ENCODE data around the gene CAD. TPM values are rescaled to one million over a fixed set of nuclear protein-coding genes. Genes with fewer than 3 reads are reported as not detected.
"Not testable (repeated sequence)": the region's sequence is repeated elsewhere in the genome, so short reads cannot be mapped to it uniquely, and the experiment has no call there.

The CAD gene
- 164 TPM for polyA plus RNA-seq (2012; ENCODE audit: insufficient read depth, insufficient read length, low read depth)

GRCh38 chr2:27217173-27218121 lies at the start of gene CAD:
CAD (plus strand) TSS chr2:27217369; CDS start chr2:27217552, 183 bp downstream.
- Histone ChIP-seq H3K36me3 (peaks cover 57% of the 10 kb centered on the region), H3K9me3 (no peaks in the 10 kb centered on the region), H3K4me1 (peaks cover 9% of the 10 kb centered on the region), H3K27me3 (no peaks in the 10 kb centered on the region), H3K4me3 (ENCODE audit: low read depth, low read length) (peak within 1 kb of the TSS; percentile 73)
- TF ChIP-seq, protein P1, sequence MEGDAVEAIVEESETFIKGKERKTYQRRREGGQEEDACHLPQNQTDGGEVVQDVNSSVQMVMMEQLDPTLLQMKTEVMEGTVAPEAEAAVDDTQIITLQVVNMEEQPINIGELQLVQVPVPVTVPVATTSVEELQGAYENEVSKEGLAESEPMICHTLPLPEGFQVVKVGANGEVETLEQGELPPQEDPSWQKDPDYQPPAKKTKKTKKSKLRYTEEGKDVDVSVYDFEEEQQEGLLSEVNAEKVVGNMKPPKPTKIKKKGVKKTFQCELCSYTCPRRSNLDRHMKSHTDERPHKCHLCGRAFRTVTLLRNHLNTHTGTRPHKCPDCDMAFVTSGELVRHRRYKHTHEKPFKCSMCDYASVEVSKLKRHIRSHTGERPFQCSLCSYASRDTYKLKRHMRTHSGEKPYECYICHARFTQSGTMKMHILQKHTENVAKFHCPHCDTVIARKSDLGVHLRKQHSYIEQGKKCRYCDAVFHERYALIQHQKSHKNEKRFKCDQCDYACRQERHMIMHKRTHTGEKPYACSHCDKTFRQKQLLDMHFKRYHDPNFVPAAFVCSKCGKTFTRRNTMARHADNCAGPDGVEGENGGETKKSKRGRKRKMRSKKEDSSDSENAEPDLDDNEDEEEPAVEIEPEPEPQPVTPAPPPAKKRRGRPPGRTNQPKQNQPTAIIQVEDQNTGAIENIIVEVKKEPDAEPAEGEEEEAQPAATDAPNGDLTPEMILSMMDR (IDR thresholded peaks at IDR 0.05; ENCODE audit: low read depth, low read length), result 0 out of 2 replicates have a peak, but pooled peaks have one; percentile 10
- peak; percentile 95 for DNase-seq

DNA sequence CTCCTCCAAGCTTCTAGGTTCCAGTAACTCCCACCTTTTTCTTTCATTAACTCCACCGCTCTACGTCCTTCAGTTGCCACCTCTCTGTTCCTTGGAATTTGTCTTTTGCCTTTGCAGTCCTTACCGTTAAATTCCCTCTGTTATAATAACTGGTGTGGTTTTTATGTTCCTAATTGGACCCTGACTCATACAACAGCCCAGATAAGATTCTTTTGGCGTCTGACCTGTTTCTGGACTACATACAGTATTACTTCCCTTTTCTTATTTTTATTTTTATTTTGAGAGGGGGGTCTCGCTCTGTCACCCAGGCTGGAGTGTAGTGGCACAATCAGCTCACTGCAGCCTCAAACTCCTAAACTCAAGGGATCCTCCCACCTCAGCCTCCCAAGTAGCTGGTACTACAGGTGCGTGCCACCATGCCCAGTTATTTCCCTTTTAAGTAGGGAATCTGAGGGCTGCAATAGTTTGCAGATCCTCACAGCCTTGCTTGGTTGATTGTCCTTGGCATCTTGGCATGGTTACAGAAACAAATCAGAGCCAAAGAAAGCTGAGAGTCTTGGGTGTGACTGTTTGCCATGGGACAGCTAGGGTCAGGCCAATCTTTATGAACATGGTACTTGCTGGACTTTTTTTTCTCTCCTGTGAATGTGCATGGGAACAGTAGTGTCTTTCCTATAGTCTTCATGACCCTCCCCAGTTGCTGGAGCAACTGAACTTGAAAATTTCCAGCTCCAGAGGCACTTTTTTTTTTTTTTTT lies 46.4 kb upstream of the CAD start:
- no peak for DNase-seq
- Histone ChIP-seq H3K4me3 (ENCODE audit: low read depth, low read length) (no peak overlapping the region), H3K36me3 (no peaks in the 10 kb centered on the region), H3K9me3 (no peaks in the 10 kb centered on the region), H3K27me3 (no peaks in the 10 kb centered on the region), H3K4me1 (no peaks in the 10 kb centered on the region)
- TF ChIP-seq, protein P1 (IDR thresholded peaks at IDR 0.05; ENCODE audit: low read depth, low read length), result no peak

- TF ChIP-seq, protein P1 (IDR thresholded peaks at IDR 0.05; ENCODE audit: low read depth, low read length), result no peak
- no peaks in the 10 kb centered on the region for H3K9me3 ChIP-seq
- no peak for DNase-seq
- H3K36me3 ChIP-seq, result no peaks in the 10 kb centered on the region
- H3K4me3 ChIP-seq (ENCODE audit: low read depth, low read length), result no peak overlapping the region
- no peaks in the 10 kb centered on the region for H3K4me1 ChIP-seq
- H3K27me3 ChIP-seq, result no peaks in the 10 kb centered on the region
Measured at GRCh38 chr2:27171351-27171848, 45.8 kb upstream of the CAD start.

GRCh38 chr2:27174638-27175037 lies 42.5 kb upstream of the CAD start:
- H3K27me3 ChIP-seq, result no peaks in the 10 kb centered on the region
- H3K4me1 ChIP-seq, result no peaks in the 10 kb centered on the region
- TF ChIP-seq, protein P1 (IDR thresholded peaks at IDR 0.05; ENCODE audit: low read depth, low read length), result no peak
- H3K36me3 ChIP-seq, result no peaks in the 10 kb centered on the region
- no peaks in the 10 kb centered on the region for H3K9me3 ChIP-seq
- H3K4me3 ChIP-seq (ENCODE audit: low read depth, low read length), result no peak overlapping the region
- no peak for DNase-seq

- Histone ChIP-seq H3K27me3 (no peaks in the 10 kb centered on the region), H3K9me3 (no peaks in the 10 kb centered on the region), H3K4me3 (ENCODE audit: low read depth, low read length) (no peak overlapping the region), H3K36me3 (no peaks in the 10 kb centered on the region), H3K4me1 (no peaks in the 10 kb centered on the region)
- TF ChIP-seq, protein P1 (IDR thresholded peaks at IDR 0.05; ENCODE audit: low read depth, low read length), result no peak
- DNase-seq, result no peak
Measured at GRCh38 chr2:27175330-27175729, 41.8 kb upstream of the CAD start.

DNA sequence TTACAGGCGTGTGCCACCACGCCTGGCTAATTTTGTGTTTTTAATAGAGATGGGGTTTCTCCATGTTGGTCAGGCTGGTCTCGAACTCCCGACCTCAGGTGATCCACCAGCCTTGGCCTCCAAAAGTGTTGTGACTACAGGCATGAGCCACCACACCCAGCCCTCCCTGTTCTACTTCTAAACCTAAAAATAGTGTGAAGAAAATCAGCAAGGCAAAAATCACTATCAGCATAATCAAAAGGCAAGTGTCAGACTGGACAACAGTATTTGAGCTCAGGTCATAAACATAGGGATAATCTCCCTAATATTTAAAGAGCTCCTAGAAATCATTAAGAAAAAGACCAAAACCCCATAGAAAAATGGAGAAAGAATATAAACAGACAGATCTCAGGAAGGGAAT lies 41.4 kb upstream of the CAD start:
- not testable (repeated sequence) for H3K9me3 ChIP-seq; H3K27me3 ChIP-seq; DNase-seq; H3K4me1 ChIP-seq; H3K4me3 ChIP-seq (ENCODE audit: low read depth, low read length); H3K36me3 ChIP-seq

Measured in BE2C (cell line).